ENCODE data around the gene NAALADL2.

DNA sequence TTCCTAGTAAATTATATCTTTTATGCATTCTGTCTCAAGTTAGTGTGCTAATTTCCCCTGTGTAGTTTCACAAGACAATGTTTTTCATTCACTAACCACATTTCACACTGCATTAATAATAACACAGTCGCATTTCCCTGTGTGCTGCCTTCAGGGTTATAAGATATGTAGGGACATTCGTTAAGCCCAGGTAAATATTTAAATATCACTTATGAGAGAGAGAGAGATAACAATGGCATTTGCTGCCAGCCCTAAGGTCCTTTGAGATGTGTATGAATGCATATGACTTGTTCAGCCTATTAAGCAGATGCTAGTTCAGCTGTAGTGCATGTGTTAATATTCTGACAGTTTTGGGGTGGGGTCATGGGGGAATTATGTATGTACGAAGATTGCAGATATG is 876.7 kb downstream of the NAALADL2 start:
- no peak for TF ChIP-seq EZH2 (IDR thresholded peaks at IDR 0.05; ENCODE audit: borderline replicate concordance, low read length)
- TF ChIP-seq, protein P1, sequence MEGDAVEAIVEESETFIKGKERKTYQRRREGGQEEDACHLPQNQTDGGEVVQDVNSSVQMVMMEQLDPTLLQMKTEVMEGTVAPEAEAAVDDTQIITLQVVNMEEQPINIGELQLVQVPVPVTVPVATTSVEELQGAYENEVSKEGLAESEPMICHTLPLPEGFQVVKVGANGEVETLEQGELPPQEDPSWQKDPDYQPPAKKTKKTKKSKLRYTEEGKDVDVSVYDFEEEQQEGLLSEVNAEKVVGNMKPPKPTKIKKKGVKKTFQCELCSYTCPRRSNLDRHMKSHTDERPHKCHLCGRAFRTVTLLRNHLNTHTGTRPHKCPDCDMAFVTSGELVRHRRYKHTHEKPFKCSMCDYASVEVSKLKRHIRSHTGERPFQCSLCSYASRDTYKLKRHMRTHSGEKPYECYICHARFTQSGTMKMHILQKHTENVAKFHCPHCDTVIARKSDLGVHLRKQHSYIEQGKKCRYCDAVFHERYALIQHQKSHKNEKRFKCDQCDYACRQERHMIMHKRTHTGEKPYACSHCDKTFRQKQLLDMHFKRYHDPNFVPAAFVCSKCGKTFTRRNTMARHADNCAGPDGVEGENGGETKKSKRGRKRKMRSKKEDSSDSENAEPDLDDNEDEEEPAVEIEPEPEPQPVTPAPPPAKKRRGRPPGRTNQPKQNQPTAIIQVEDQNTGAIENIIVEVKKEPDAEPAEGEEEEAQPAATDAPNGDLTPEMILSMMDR (conservative IDR thresholded peaks at IDR 0.05 in 1 of 2, IDR thresholded peaks at IDR 0.05 in 1 of 2; ENCODE audit: extremely low read depth in 1 of 2, insufficient read depth in 1 of 2, low read depth in 1 of 2, low read length in 2 of 2) = no peak

Measured in mammary epithelial cell (primary cell).